HG03469 (cell line): ENCODE data around the gene TBC1D22A.

Source experiments
- ATAC-seq: cut with Tn5 transposase; IDR thresholded peaks from one replicate; pipeline ENCODE4 v1.9.1; 2021; ENCODE audit warnings: mild to moderate bottlenecking, moderate library complexity, moderate number of reproducible peaks; ENCODE audit not compliant: unreplicated experiment

Gene TBC1D22A

DNA sequence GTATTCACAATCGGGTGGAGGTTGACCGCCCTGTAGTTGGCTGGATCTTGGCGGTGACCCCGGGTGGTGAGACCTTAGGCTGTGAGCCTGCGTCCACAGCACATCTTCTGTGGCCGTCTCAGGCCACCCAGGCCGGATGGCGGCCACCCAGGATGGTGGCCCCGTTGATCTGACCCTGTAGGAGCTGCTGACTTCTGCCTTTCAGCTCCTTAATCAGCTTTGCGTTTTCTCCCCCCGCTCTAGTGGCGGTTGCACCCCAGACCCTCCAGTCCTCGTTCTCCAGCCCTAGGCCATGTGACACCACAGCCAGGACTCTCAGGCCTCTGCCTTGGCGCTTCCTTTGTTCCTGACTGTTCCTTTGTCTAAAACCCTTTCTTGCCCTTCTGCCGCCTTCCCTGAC lies 244.0 kb downstream of the TBC1D22A start:
- no peak for ATAC-seq

DNA sequence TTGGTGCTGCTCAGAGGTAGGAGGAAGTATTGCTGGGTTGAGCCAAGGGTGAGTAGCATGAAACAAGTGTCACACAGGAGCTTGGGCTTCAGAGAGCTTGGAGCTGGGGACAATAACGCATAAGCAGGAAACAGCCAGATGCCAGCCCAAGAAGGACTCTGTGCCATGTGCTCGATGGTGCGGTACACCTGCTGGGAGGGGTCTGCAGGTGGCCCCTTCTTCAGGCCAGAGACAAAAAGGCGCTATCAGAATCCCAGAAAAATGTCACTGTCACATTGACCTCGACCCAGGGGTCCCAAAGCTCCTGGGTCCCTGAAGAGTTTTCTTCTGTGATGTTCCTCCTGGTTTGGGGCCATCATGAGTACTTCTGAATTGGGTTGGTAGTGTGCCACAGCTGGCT lies 244.4 kb downstream of the TBC1D22A start:
- ATAC-seq, result no peak

DNA sequence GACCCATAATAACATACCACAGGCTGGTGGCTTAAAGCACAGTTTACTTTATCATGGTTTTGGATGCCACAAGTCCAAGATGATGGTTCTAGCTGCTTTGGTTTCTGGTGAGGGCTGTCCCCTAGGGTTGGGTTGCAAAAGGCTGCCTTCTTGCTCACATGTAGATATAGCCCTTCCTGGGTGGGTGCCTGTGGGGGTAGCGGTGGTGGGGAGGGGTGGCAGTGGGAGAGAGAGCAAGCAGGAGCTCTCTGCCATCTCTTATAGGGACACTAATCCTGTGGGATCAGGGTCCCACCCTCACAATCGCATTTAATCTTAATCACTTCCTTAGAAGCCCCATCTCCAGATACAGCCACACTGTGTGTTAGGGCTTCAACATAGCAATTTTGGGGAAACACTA lies 245.0 kb downstream of the TBC1D22A start:
- no peak for ATAC-seq

DNA sequence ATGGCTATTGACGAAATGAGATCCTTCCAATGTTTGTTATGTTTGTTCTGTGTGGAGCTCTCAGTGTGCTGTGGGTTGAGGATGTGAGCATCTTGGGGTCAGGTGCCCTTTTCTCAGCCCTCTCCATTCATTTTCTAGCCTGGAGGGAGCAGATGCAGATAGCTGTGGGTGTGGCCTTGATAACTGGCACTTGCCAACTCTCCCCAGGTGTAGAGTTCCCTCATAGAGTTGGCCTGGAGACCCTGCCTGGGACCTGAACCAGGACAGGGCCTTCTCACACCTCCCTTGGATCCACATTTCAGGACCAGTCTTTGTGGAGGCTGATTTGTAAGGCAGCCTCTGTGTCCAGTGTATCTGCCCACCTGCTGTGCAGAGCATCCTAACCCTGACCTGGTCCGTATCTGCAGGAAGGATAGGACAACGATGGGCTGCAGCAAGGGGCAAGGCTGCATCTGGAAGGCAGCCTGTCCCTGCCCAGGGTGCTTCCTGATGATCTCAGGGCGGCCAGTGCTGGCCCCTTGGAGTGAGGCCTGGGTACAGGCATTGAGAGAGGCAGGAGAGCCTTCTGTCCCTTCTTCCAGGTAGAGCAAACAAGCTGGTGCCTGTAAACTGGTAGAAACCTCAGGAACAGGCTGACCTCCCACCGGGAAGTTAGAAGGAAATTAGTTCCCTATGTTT lies 245.9 kb downstream of the TBC1D22A start:
- no peak for ATAC-seq

DNA sequence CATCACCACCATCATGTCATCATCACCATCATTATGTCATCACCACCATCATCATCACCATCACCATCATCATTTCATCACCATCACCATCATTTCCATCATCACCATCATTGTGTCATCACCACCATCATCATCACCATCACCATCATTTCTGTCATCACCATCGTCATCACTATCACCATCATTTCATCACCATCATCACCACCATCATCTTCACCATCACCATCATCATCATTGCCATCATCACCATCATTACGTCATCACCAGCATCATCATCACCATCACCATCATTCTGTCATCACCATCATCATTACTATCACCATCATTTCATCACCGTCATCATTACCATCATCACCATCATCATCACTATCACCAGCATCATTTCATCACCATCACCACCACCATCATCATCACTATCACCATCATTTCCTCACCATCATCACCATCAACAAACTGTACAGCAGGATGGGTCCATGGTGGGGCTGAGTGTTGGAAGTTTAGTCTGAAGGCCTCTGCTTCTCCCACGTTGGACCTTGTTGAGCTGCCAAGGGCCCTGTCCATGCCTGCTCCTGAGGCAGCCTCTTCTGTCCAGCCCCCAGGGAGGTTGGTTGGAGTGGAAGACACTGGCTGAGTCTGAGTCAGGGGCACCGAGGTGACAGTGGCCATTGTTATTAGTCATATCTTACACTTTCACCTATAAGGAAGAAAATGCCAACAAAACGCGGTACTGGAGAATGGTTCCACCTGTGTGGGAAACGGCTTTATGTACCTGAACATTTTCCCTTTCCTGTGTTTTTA lies 247.1 kb downstream of the TBC1D22A start:
- ATAC-seq, result no peak

DNA sequence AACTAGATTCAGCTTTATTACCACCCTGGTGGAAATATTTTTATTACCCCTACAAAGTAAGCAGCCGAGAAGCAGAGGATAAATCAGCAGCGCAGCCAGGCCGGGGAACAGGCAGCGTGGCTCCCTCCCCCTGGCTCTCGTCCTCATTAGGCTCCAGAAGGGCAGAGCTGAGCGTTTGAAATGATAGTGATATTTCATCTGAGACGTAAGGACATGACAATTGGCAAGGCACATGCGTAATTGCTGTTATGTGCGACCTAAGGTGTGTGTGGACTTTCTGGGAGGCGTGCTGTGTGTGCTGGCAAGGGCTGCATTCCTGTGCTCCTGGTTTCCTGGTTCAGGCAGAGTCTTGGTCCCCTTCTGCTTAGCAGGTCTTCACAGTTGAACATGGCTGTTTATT lies 247.8 kb downstream of the TBC1D22A start:
- no peak for ATAC-seq

DNA sequence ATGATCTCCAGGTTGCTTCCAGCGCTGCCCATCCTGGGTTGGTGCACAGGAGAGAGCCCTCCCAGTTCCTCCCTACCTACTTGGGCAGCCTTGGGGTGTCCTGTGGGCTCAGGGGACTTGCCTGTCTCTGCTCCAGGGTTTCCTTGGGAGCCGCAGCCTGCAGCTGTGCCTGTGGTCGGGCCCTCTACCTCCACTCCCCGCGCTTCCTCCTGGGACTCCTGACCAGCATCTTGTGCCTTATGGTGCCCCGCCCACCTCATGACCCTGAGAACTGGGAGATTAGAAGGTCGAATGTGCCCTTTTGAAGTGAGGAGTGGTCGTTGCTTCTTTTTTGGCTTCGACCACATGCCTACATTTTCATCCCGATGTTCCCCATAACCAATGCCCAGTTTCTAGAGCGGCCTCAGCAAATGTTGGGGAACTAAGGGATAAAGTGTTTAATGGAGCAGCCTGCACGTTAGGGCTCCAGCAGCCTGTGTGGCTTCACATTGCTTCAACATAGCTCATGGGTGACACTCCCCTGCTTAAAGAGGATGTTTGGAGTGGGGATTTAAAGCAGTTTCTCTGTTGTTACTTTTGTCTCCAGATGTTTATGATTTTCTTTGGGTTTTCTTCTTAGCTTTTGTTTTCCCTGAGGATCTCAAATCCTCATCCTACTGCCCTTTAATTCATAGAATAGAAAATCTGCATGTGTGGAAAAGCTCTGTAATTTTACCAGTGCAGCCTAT lies 248.8 kb downstream of the TBC1D22A start:
- no peak for ATAC-seq

DNA sequence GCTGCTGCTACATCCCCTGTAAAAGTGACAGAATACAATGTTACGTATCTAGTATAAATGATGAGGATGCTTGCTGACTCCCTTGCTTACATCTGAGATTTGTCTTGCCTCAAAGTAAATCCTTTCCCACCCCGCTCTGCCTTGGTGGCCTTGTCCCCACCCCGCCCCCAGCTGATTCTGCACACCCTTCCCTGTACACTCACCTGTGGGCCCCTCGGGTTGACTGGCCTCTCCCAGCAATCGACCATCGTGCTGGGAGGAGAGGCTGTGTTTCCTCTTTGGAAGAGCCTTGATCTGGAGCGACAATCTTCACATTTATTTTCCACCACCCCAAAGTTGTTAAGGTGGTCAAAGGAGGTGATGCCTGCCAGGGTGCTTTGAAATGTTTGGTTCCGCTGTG lies 249.4 kb downstream of the TBC1D22A start:
- ATAC-seq, result no peak

DNA sequence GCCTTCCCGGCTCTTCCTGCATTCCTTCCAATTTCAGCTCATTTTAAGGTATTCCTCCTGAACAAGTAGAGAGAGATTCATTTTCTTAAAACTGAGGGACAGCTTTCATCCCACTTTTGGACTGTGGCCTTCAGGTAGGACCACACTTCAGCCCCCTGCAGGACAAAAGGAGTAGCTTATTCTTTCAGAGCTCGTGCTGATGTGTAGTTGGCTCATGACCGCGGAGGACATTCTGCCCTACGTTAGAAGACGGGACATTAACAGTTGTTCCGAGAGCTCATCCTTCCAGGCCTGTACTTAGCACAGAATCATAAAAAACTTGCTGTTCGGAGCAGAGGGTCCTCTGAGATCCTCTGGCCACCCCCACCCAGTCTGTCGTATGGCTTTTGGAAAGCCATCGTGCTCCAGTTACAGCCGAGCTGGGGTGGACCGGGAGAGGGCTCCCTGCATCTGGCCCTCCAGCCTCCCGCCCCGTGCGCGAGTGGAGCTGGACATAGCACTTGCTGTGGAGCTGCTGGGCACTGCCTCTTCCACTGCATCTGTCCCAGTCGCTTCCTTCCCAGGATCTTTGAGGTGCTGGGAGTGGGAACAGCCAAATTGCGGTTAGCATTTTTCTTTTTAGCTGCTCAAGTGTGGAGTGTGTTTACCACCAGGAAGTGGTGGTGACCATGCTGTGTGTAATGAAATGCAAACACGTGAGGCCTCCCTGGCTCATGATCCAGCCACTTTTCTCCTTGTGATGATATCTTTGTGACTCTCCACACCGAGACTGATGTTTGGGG lies 250.3 kb downstream of the TBC1D22A start:
- no peak for ATAC-seq

DNA sequence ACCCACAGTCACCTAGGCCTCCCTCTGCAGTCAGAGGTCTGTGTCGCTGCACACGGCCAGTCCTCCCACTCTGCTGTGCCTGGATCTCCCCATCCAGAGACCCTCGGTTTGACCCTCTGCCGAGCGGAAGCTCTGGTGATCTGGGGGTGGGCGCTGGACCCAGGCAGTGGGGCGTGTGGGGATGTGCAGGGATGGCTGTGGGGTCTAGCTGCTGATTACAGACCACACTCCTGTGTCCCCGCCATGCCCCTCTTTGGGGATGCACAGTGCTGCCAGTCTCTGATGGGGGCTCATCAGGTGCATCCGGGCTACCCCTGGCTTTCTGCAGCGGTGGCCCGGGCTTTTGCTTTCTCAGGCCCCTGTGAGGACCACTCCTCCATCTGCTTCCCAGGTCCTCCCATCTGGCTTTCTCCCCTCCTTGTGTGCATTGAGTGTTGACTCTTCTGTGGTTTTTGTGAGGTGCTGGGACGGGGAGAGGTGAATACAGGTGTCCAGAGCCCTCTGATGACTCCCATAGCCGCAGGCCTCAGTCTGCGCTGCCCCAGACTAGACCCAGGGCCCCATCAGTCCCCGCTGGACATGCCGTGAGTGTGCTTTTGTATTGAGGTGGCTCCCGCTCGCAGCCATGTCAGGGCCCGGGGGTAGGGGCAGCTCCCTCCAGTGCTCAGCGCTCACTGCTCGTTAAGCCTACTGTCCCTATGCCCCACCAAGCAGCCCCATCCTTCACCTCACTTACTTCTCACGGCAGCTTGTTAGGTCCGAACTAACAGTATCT lies 251.6 kb downstream of the TBC1D22A start:
- no peak for ATAC-seq

DNA sequence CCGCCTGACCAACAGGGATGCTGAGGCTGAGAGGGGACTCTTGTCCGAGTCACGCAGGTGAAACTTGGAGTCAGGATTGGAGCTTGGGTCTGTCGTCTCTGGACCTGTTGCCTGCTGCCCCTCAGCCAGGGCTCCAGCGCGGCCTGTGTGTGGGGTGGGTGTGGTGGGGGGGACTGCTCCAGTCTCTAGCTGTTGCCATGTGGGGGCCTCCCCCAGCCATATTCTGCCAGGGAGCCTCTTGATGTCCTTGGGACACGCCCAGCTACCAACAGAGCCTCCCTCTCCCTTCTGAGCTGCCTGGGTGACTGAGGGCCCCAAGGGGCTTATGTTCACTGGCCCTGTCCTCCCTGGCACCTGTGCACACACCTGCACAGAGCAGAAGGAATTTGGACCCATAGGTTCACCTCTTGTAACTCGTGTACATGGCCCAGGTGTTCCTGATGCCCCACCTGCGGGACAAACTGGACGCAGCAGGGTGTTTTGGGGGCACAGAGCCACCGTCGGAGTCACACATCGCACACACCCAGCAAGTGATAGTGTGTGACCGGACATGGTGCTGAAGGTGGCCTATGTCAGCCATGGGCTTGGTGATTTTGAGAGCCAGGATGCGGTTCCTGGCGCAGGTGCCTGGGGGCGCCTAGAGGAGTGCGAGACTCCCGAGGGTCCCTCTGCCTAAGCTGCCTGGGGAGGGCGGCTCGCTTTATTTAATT lies 252.3 kb downstream of the TBC1D22A start:
- ATAC-seq, result no peak

DNA sequence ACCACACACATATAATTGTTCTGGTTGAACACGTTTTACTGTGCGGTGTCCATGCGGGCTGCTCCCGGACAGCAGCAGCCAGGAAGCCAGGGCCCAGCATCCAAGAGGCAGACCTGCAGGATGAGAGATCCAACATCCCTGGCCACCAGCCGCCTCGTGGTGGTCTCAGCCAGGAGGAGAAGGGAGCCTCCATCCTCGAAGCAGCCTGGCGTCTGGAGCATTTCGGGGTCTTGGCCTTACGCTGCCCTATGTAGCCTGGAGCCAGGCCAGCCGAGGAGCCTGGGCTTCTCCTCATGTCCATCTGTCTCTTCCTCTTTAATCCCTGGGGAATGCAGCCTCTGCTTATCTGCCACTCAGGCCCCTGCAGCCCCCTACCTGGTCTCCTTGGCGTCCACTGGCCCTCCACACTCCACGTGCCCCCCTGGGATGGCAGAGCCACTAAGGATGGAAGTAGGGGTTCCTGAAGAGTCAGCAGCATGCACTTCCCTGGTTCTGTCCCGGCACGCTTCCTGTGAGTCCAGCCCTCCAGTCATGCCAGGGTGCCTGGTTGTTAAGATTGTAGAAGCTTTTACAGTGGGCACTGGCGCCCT lies 253.2 kb downstream of the TBC1D22A start:
- no peak for ATAC-seq

DNA sequence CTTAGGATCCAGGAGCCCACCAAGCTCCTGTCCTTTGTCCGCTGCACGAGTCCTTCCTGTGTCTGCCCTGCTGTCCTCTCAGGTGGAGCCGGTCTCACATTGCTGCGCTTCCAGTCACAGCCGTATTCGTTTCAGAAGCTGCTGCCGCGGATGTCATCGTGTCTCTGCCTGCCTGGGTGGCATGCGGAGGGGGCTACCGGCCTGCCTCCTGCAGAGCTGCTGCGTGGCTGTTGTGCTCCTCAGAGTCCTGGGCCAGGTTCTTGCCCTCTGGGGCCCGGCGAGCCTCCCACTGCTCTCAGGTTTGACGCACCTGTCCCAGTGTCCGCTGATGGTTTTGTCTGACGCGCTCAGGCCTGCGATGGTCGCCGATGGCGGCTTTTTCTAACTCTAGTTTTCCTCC lies 254.2 kb downstream of the TBC1D22A start:
- no peak for ATAC-seq

DNA sequence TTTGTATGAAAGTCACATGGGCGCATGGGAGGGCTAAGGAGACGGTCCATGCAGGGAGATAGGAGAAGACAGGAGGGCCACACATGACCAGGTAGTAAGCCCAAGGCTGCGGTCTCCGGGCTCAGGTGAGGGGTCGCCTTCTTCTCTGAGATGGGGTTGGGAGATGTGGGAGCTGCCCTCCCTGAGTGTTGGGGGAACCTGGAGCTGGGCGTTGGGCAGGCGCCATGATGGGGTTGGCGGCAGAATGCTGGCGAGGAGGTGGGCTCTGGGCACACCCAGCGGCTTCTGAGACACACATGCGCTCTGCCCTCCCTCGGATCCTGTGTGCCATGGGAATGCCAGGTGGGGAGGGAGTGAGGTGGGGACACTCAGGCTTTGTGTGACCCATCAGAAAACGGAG lies 254.8 kb downstream of the TBC1D22A start:
- no peak for ATAC-seq

DNA sequence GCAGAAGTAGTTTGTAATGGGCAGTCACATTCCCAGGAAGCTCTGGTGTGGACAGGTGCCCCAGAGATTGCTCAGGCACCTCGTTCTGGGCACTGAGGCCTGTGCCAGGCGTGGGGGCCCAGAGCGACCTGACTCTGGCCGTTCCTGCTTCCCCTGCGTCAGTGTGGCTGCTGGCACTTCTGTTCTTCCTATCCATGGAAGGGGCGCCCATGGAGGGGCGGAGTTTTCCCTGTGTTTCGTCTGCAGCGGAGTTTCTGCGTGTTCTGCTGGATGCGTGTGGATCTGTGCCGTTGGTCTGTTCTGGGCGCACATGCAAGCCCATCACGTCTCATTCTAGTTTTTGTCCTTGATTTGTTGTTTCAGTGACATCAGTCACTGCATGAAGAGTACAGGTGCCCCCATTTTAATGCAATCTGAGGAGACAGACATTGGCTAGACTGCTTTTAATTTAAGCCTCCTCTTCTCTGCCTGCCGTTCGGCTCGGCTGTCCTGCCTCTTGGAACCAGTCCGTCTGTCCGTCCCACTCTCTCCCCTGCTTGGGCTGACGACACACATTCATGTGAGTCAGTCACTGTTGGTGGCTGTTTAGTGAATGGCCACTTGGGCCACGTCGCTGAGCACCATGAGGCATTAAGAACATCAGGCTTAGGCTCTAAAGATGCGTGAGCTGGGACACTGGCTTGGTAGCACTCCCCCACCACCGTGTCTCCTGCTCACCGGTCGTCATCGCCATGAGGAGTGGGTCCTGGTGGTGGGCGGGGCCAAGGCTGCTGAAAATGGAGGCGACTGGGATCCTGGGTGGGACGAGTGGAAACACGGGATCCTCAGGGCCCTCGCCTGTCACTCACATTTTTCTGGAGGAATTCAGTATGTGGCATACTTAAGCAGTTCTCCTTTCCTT lies 255.8 kb downstream of the TBC1D22A start:
- no peak for ATAC-seq

DNA sequence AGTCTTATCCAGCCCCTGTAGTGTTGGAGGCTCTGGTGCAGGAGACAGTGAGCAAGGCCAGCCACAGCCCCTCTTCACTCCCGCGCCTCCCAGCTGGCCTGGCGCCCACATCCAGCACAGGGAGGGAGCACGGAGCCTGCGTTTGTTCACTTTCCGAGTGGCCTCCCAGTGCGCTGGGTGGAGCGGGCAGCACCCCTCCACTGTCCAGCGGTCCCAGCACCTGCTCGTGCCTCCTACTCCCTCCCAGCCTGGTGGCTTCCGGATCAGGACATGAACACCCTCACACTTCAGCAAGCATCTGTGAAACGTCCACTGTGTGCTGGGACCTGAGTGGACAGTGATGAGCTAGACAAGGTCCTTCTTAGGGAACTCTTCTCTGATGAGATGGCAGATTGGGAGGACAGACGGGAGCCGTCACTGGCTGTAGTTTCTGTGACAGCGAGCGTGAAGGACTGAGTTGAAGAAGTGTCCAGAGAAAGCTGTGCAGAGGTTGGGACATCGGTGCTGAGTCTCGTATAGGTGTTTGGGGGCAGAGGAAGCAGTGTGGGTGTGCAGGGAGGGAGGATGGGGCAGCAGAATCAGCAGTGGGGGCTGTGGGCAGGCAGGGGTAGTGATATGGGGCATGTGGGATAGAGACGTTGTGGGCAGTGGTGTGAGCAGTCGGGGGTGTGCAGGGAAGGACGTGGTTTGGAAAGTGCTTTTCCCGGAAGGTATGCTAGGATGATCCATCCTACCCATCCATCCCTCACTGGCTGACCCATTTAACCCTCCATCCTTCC lies 256.8 kb downstream of the TBC1D22A start:
- ATAC-seq, result no peak

DNA sequence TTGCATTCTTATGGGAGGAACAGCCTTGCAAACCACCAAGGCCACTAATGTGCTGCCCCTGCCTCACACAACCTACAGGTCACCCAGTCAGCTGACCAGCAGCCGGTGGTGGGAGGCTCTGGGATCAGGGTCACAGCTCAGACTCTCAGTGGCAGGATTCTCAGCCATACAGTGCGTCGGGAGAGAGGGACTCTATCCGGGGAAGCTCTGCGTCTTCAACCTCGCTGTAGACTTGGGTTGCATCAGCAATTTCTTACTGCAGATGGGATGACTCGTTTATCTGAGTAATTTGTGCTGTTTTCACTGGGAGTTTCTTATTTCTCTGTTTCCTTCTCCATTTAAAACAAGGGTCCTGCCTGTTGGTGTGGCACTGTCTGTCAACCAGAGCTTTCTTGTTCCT lies 257.7 kb downstream of the TBC1D22A start:
- ATAC-seq, result no peak
